IPS-18a (cell line): ENCODE data around the gene ARHGAP15.
A peak's percentile ranks its signal among the peaks of the same experiment; 100 is the strongest.

Source experiments
- H3K27ac ChIP-seq: one replicate; pipeline ENCODE4 v1.5.1; 2013; ENCODE audit warnings: low read length
- H3K27me3 ChIP-seq: one replicate; pipeline ENCODE4 v1.6.1; 2013; ENCODE audit warnings: mild to moderate bottlenecking, low read length; ENCODE audit not compliant: control insufficient read depth, insufficient read depth
- H3K36me3 ChIP-seq: one replicate; pipeline ENCODE4 v1.6.1; 2013; ENCODE audit warnings: low read depth, low read length; ENCODE audit not compliant: control insufficient read depth
- H3K4me1 ChIP-seq: one replicate; pipeline ENCODE4 v1.6.1; 2013; ENCODE audit warnings: low read depth, low read length; ENCODE audit not compliant: control insufficient read depth
- H3K4me3 ChIP-seq: one replicate; pipeline ENCODE4 v1.5.1; 2013; ENCODE audit warnings: low read length
- H3K9ac ChIP-seq: one replicate; pipeline ENCODE4 v1.6.1; 2013; ENCODE audit warnings: mild to moderate bottlenecking, low read length, moderate library complexity
- H3K9me3 ChIP-seq: one replicate; pipeline ENCODE4 v1.6.1; 2013; ENCODE audit warnings: low read depth, low read length; ENCODE audit not compliant: control insufficient read depth

ARHGAP15 gene

DNA sequence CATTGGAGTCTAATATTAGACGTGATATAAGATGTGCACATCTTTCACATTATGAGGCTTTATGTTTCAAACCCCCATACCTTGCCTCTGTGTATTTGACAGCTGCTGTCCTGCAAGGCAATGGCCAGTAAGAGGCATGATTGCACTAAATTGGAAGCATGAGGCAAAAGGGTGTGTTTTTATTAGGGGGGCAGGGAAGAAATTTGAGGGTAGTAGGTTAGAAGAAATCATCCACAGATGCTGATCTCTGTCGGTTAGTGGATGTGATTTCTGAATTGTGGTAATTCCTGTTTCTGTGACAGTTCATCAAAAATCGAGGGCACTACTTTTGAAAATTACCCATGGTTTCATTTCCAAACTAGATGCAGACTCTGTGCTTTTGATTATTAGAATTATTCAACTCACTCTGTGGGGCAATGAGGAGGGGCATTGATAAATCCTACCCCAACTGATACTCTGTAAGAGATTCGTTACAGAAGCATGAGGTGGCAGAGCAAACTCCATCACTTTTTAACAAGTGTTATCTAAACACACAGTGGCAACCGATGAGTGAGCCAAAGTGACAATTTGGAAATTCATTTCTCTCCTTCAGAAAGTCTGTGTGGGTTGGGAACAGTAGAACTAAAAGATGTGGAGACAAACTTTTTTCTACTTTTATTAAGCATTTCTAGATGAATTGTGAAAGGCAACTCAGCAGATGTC is 453.0 kb downstream of the ARHGAP15 start:
- peaks cover 6% of the 10 kb centered on the region for H3K4me1 ChIP-seq
- H3K27me3 ChIP-seq, result no peaks in the 10 kb centered on the region
- H3K36me3 ChIP-seq, result no peaks in the 10 kb centered on the region
- no peaks in the 10 kb centered on the region for H3K9me3 ChIP-seq
- no peak overlapping the region for H3K27ac ChIP-seq
- no peak overlapping the region for H3K4me3 ChIP-seq
- H3K9ac ChIP-seq, result no peak overlapping the region

DNA sequence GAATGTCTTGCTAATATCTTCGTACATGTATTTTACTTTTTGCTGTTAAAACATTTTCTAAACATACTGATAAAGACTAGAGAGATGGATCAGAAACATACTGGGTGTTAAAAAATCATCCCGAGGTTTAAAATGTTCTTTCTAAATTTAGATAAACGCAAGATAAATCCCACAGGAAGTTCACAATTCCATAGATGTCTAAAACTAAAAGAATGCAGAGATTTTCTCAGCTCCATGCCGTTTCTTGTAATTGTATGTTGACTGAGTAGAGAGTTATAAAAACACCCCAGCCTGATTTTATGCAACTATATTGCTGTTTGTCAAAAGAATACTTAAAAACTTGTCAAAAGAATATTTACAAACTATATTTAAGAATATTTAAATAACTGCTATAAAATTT is 455.7 kb downstream of the ARHGAP15 start:
- Histone ChIP-seq H3K4me1 (no peaks in the 10 kb centered on the region), H3K27me3 (no peaks in the 10 kb centered on the region), H3K36me3 (no peaks in the 10 kb centered on the region), H3K27ac (no peak overlapping the region), H3K9ac (no peak overlapping the region), H3K9me3 (no peaks in the 10 kb centered on the region), H3K4me3 (no peak overlapping the region)

DNA sequence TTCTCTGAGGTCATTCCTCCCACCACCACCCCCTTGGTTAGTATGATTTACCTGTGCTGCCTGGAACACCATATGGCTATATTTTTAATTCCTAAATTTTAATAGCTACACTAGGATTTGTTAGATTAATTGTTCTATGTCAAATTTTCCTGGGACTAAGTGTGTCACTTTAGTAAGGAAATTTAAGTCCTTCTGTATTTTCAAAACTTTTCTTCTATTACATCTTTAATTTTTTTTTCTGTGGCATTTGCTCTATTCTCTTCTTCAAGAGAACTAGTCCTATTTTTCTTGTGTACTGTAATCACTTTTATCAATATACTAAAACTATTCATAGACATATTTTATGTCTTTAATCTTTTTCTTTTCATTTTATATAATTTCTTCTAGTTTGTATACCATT is 456.9 kb downstream of the ARHGAP15 start:
- Histone ChIP-seq H3K4me1 (no peaks in the 10 kb centered on the region), H3K27ac (no peak overlapping the region), H3K27me3 (no peaks in the 10 kb centered on the region), H3K9ac (no peak overlapping the region), H3K9me3 (no peaks in the 10 kb centered on the region), H3K36me3 (no peaks in the 10 kb centered on the region), H3K4me3 (no peak overlapping the region)

DNA sequence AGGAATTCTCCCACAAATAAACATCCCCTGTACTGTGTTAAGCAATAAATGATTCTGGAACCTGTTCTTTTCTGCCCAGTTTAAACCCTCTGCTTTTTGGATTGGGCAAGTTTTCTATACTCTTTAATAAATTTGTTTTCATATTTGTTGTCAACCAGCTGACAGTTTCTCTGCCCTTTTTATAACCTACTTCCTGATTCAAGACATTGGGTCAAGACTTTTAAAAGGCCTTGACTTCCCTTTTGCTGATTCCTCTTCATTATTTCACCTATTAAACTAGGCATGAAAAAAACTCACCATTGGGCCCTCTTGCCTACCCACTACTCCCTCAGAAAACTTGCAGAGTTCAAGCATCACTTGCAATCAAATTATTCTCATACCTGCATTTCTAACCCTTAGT is 459.5 kb downstream of the ARHGAP15 start:
- Histone ChIP-seq H3K27me3 (no peaks in the 10 kb centered on the region), H3K9me3 (no peaks in the 10 kb centered on the region), H3K9ac (no peak overlapping the region), H3K4me1 (no peaks in the 10 kb centered on the region), H3K4me3 (no peak overlapping the region), H3K27ac (no peak overlapping the region), H3K36me3 (no peaks in the 10 kb centered on the region)

DNA sequence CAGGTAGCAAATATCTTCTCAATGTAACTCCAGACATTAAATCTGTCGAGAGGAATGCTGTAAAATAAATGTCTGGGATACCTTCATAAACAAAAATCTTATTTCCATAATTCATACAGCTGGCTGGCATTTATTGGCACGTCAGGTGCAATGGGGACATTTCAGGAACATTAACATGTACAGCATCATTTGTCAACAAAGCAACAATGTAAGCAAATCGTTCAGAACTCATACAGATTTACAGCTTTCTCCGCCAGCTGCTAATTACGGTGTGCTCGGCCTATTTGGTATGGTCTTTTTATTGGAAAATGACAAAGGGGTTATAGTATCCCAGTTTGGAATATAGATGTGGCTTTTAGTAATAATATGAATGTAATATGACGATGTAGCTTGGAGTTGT is 464.9 kb downstream of the ARHGAP15 start:
- H3K27me3 ChIP-seq, result no peaks in the 10 kb centered on the region
- H3K36me3 ChIP-seq, result no peaks in the 10 kb centered on the region
- no peak overlapping the region for H3K27ac ChIP-seq
- H3K9ac ChIP-seq, result no peak overlapping the region
- H3K9me3 ChIP-seq, result no peaks in the 10 kb centered on the region
- no peaks in the 10 kb centered on the region for H3K4me1 ChIP-seq
- no peak overlapping the region for H3K4me3 ChIP-seq

DNA sequence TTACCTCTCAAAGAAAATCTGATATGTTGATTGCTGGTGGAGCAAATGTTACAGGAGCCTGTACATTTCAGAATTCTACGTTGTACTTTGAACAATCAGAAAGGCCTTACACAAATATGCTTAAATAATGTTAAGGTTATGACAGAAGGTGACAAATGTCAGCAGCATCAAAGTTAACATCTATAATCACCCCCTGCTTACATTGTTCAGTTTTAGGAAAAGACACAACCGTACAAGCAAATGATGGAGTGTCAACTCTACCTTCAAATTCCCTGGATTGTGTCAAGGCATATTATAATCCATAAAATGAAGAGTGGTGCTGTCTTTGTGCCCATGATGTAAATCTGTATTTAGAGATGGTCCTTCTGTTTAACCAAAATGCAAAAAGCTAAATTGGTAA is 465.5 kb downstream of the ARHGAP15 start:
- H3K36me3 ChIP-seq, result no peaks in the 10 kb centered on the region
- no peaks in the 10 kb centered on the region for H3K9me3 ChIP-seq
- no peaks in the 10 kb centered on the region for H3K27me3 ChIP-seq
- H3K27ac ChIP-seq, result no peak overlapping the region
- H3K4me3 ChIP-seq, result no peak overlapping the region
- no peak overlapping the region for H3K9ac ChIP-seq
- no peaks in the 10 kb centered on the region for H3K4me1 ChIP-seq

DNA sequence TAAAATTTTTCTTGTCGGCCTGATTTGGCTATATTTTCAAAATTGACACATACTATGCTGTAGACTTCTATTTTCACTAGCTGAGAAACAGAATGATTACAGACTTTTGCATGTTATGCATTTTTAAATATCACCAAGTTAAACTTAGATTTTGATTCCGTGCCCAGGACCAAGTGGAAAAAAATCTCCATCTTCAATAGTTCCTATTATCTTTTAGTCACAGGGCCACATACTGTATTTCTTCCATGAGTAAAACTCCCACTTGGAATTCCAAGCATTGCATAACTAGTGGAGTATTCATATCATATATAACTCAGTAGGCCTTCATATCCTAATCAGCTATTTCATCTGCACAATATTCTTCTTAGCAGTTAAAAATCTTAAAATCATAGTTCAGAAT is 470.9 kb downstream of the ARHGAP15 start:
- H3K27ac ChIP-seq, result no peak overlapping the region
- H3K4me3 ChIP-seq, result no peak overlapping the region
- H3K27me3 ChIP-seq, result no peaks in the 10 kb centered on the region
- peaks cover 27% of the 10 kb centered on the region for H3K4me1 ChIP-seq
- H3K36me3 ChIP-seq, result no peaks in the 10 kb centered on the region
- no peak overlapping the region for H3K9ac ChIP-seq
- no peaks in the 10 kb centered on the region for H3K9me3 ChIP-seq

DNA sequence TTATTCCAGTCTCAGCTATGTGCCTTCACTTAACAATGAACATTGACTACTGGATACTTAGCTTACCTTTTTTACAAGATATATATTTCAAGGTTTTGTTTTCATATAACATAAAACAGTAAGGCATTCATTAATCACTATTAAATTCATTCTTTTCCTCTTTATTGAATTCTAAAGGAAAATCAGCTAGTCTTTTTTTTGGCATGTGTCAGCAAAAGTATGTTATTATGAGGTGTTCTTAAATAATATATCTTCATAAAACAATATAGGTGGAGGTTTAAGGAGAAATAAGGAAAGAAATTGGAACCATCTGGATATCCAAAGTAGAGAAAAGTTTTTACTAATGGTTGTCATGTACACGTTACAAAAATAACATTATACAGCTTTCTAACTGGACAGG is 472.6 kb downstream of the ARHGAP15 start:
- Histone ChIP-seq H3K4me3 (no peak overlapping the region), H3K36me3 (no peaks in the 10 kb centered on the region), H3K4me1 (peaks cover 27% of the 10 kb centered on the region), H3K9me3 (no peaks in the 10 kb centered on the region), H3K9ac (no peak overlapping the region), H3K27ac (no peak overlapping the region), H3K27me3 (no peaks in the 10 kb centered on the region)

DNA sequence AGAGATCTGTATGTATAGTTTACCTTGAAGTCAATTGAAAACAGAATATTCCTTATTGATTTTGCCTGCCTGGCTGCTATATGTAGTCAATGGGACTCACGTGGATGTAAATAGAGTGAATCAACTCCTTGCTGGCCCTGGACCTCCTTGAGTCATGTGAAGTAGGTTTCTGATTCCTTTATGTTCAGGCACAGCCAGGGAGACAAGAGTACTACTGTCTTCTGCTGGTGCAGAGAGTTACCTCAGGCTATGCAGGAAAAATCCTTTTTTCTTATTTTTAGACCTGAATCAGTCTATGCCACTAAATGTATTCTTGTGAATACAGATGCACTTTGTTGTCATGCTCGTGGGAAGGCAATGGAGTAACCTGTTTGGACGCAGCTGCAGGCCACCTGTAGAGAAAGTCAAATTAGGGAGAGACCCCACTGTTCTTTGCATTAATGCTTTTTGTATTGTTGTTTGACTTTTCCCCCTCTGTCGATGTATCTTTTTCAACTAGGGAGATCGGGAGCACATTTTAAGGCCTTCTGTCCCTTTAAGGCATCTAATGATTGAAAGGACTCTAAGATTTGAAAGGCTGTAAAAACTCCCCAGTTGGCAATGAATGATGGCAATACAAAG is 473.9 kb downstream of the ARHGAP15 start:
- H3K9me3 ChIP-seq, result no peaks in the 10 kb centered on the region
- H3K36me3 ChIP-seq, result no peaks in the 10 kb centered on the region
- no peak overlapping the region for H3K9ac ChIP-seq
- H3K27me3 ChIP-seq, result no peaks in the 10 kb centered on the region
- peak overlapping the region; percentile 2 for H3K4me3 ChIP-seq
- H3K27ac ChIP-seq, result no peak overlapping the region
- peaks cover 40% of the 10 kb centered on the region for H3K4me1 ChIP-seq

DNA sequence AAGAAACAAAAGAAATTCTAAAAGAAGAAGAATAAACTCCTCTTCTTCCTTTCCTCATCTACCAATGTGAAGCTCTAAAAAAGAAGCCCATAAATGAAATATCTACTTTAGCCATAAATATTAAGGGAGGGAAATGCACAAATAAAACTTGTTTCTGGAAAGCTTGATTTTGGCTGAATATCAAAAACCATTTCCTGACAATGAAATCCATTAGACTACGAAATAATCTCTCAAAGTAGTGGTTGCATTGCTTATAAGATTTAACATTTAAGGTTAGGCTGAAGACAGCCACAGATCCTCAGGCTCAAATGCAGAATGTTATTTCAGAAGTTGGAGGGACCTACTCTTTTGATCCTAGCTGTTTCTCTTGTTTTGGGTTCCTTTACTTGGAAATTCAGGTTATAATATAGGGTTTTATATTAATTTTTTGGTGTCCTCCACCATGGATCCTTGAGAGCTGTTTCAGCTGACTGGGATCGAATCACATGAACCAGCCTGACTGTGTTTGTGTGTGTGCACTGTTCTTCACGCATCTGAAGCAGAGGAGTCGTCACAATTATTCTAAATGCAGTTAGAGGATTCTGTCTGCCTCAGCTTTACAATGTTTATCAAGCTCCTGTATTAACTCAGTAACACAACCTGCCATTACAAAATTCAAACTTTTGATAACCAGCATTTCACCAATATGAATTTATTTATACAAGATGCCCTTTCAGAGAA is 474.8 kb downstream of the ARHGAP15 start:
- no peak overlapping the region for H3K27ac ChIP-seq
- no peaks in the 10 kb centered on the region for H3K9me3 ChIP-seq
- no peaks in the 10 kb centered on the region for H3K36me3 ChIP-seq
- no peak overlapping the region for H3K9ac ChIP-seq
- no peaks in the 10 kb centered on the region for H3K27me3 ChIP-seq
- H3K4me3 ChIP-seq, result no peak overlapping the region
- peaks cover 49% of the 10 kb centered on the region for H3K4me1 ChIP-seq

DNA sequence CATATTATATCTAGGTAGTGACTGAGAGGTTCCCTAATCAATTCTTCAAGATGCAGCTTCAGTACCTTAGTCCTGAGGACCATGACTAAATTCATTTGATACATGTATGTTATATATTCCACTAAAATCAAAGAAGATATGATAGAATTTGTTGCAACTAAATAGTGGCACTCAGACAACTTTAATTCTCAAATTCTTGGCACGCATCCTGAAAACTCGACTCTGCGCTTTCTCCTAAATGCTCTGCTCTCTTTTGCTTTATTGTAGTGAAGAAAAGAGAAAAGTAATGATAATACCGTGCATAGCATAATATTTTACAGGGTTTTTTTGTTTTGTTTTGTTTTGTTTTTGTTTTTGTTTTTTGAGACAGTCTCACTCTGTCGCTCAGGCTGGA is 475.3 kb downstream of the ARHGAP15 start:
- no peaks in the 10 kb centered on the region for H3K36me3 ChIP-seq
- H3K9ac ChIP-seq, result no peak overlapping the region
- H3K4me3 ChIP-seq, result no peak overlapping the region
- no peaks in the 10 kb centered on the region for H3K9me3 ChIP-seq
- no peaks in the 10 kb centered on the region for H3K27me3 ChIP-seq
- peaks cover 55% of the 10 kb centered on the region for H3K4me1 ChIP-seq
- H3K27ac ChIP-seq, result no peak overlapping the region
